Parathyroid adenoma (tissue), 2 donors: ENCODE data around the gene HDGFL3.

Experiments
- H2AFZ ChIP-seq: fragments of 300-600 bp; sonication (generic); one replicate; pipeline ENCODE4 v1.7.0; 2017; ENCODE audit warnings: antibody characterized with exemption, mild to moderate bottlenecking
- H3K27ac ChIP-seq: fragments of 300-600 bp; sonication (generic); one replicate; pipeline ENCODE4 v1.7.0; 2017
- H3K27me3 ChIP-seq: fragments of 300-600 bp; sonication (generic); one replicate; pipeline ENCODE4 v1.7.0; 2017; ENCODE audit warnings: low read length; ENCODE audit not compliant: control insufficient read depth, insufficient read depth
- H3K36me3 ChIP-seq: fragments of 300-600 bp; sonication (generic); one replicate; pipeline ENCODE4 v1.7.0; 2017; ENCODE audit warnings: low read length; ENCODE audit not compliant: control insufficient read depth, insufficient read depth
- H3K4me1 ChIP-seq: fragments of 300-600 bp; sonication (generic); one replicate; pipeline ENCODE4 v1.7.0; 2017; ENCODE audit warnings: control low read depth
- H3K4me2 ChIP-seq: fragments of 300-600 bp; sonication (generic); one replicate; pipeline ENCODE4 v1.7.0; 2017; ENCODE audit warnings: low read length
- H3K4me3 ChIP-seq: fragments of 300-600 bp; sonication (generic); one replicate; pipeline ENCODE4 v1.7.0; 2017; ENCODE audit warnings: low read depth, low read length
- H3K79me2 ChIP-seq: fragments of 300-600 bp; sonication (generic); one replicate; pipeline ENCODE4 v1.7.0; 2017; ENCODE audit warnings: control low read depth
- H3K9ac ChIP-seq: fragments of 300-600 bp; sonication (generic); one replicate; pipeline ENCODE4 v1.7.0; 2017; ENCODE audit warnings: mild to moderate bottlenecking
- H3K9me3 ChIP-seq: fragments of 300-600 bp; sonication (generic); one replicate; pipeline ENCODE4 v1.7.0; 2017; ENCODE audit warnings: low read length; ENCODE audit not compliant: control insufficient read depth
- CTCF ChIP-seq: fragments of 300-600 bp; sonication (generic); IDR thresholded peaks from one replicate; pipeline ENCODE4 v1.7.0; 2017; ENCODE audit warnings: antibody characterized with exemption, mild to moderate bottlenecking
- donor health status: primary hyperparathyroidism.

HDGFL3 gene

GRCh38 chr15:83082730-83083386 lies 124.8 kb downstream of the HDGFL3 start:
- no peaks in the 10 kb centered on the region for H3K36me3 ChIP-seq
- no peak overlapping the region for H3K9ac ChIP-seq
- H3K27me3 ChIP-seq, result no peaks in the 10 kb centered on the region
- H3K27ac ChIP-seq, result no peak overlapping the region
- no peak for TF ChIP-seq CTCF
- no peak overlapping the region for H3K4me3 ChIP-seq
- no peaks in the 10 kb centered on the region for H3K79me2 ChIP-seq
- no peaks in the 10 kb centered on the region for H3K9me3 ChIP-seq
- no peak overlapping the region for H3K4me2 ChIP-seq
- no peaks in the 10 kb centered on the region for H3K4me1 ChIP-seq
- no peak overlapping the region for H2AFZ ChIP-seq

GRCh38 chr15:83081256-83082014 lies 126.2 kb downstream of the HDGFL3 start:
- H3K9ac ChIP-seq, result no peak overlapping the region
- no peak overlapping the region for H2AFZ ChIP-seq
- no peak for TF ChIP-seq CTCF
- H3K4me2 ChIP-seq, result no peak overlapping the region
- no peaks in the 10 kb centered on the region for H3K9me3 ChIP-seq
- H3K79me2 ChIP-seq, result no peaks in the 10 kb centered on the region
- H3K4me3 ChIP-seq, result no peak overlapping the region
- no peaks in the 10 kb centered on the region for H3K27me3 ChIP-seq
- no peaks in the 10 kb centered on the region for H3K36me3 ChIP-seq
- H3K27ac ChIP-seq, result no peak overlapping the region
- no peaks in the 10 kb centered on the region for H3K4me1 ChIP-seq

GRCh38 chr15:83078712-83079111 lies 128.9 kb downstream of the HDGFL3 start:
- no peak overlapping the region for H2AFZ ChIP-seq
- H3K4me3 ChIP-seq, result no peak overlapping the region
- no peak overlapping the region for H3K27ac ChIP-seq
- H3K4me1 ChIP-seq, result no peaks in the 10 kb centered on the region
- H3K4me2 ChIP-seq, result no peak overlapping the region
- no peaks in the 10 kb centered on the region for H3K36me3 ChIP-seq
- no peak for TF ChIP-seq CTCF
- no peaks in the 10 kb centered on the region for H3K79me2 ChIP-seq
- H3K27me3 ChIP-seq, result no peaks in the 10 kb centered on the region
- H3K9ac ChIP-seq, result no peak overlapping the region
- H3K9me3 ChIP-seq, result no peaks in the 10 kb centered on the region
